ENCODE measurements around the gene SYNPO2. TPM values are rescaled to one million over a fixed set of nuclear protein-coding genes. Genes with fewer than 3 reads are reported as not detected.

The SYNPO2 gene
- total and polyA plus RNA-seq, 2 donors (not counting 1 experiment from before 2014, with no cell fraction given): 0.03 to 0.20 TPM

DNA sequence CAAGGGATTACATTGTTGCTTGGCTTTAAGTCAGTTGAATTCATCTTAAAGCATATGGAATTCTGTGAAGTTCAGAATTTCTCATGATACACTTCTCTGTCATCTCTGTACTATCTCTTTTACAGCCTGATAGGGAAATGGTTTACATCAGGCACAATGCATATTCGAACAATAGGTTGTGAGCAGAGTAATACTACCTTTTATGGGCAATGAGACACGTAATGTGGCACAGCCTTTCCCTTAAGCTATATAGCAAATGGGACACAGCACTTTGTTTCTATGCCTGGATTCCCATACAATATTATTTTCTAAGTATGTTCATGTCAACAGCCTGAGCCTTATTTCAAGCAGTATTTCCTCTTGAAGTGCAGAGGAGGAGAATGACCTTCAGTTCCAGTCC lies 58.4 kb downstream of the SYNPO2 start:
- Mint-ChIP-seq H3K9me3 (ENCODE audit: insufficient read depth) (no peaks in the 10 kb centered on the region), H3K27me3 (peaks cover 26% of the 10 kb centered on the region), H3K27ac (no peak overlapping the region), H3K4me1 (no peaks in the 10 kb centered on the region), H3K4me3 (no peak overlapping the region)
- Histone ChIP-seq H3K4me1 (ENCODE audit: control insufficient read depth in 2 of 2, insufficient read depth in 2 of 2, low read length in 2 of 2) (no peaks in the 10 kb centered on the region), H3K27ac (ENCODE audit: low read length in 2 of 2) (no peak overlapping the region), H3K9me3 (ENCODE audit: control extremely low read depth in 1 of 3, control insufficient read depth in 2 of 3, insufficient read depth in 1 of 3, low read length in 2 of 3) (no peaks in the 10 kb centered on the region), H3K36me3 (replicated peaks in 1 of 2; ENCODE audit: control extremely low read depth in 1 of 2, control insufficient read depth in 1 of 2, extremely low read depth in 1 of 2, insufficient read depth in 2 of 2, low read length in 1 of 2) (no peaks in the 10 kb centered on the region), H4K20me1 (ENCODE audit: control insufficient read depth, insufficient read depth, low read length, poor library complexity, severe bottlenecking) (no peaks in the 10 kb centered on the region), H3K9ac (ENCODE audit: low read length) (no peak overlapping the region), H3K79me2 (ENCODE audit: control insufficient read depth, insufficient read depth, low read length) (no peaks in the 10 kb centered on the region), H3K4me3 (ENCODE audit: control extremely low read depth in 1 of 5, extremely low read depth in 1 of 5, insufficient read depth in 1 of 5, low read depth in 2 of 5, low read length in 4 of 5) (no peak overlapping the region), H3K4me2 (replicated peaks; ENCODE audit: low read depth, low read length, poor library complexity, severe bottlenecking) (no peak overlapping the region), H3K27me3 (replicated peaks in 1 of 4; ENCODE audit: control extremely low read depth in 1 of 4, control insufficient read depth in 3 of 4, insufficient read depth in 4 of 4, low read length in 3 of 4) (no peaks in the 10 kb centered on the region), H2AFZ (ENCODE audit: insufficient read depth, low read depth, low read length, poor library complexity, severe bottlenecking) (no peak overlapping the region)
- POLR2A ChIA-PET: no interaction called here
- intact Hi-C loops (cut with micrococcal nuclease): no loop called here
- CTCF ChIA-PET: no interaction called here
- ATAC-seq (ENCODE audit: low read depth) (no peak), DNase-seq (no peak)
- WGBS (ENCODE audit: insufficient coverage): no CpG with 5 or more reads among the region's 2 CpGs
- TF ChIP-seq CTCF (IDR thresholded peaks at IDR 0.05): no peak
- TF ChIP-seq EZH2 (IDR thresholded peaks at IDR 0.05; ENCODE audit: borderline replicate concordance, insufficient read depth, low read depth, low read length, poor library complexity, severe bottlenecking): no peak

GRCh38 chr4:118948545-118949144 lies 60.0 kb downstream of the SYNPO2 start:
- Mint-ChIP-seq H3K27ac (no peak overlapping the region), H3K27me3 (peaks cover 17% of the 10 kb centered on the region), H3K9me3 (ENCODE audit: insufficient read depth) (no peaks in the 10 kb centered on the region), H3K4me1 (no peaks in the 10 kb centered on the region), H3K4me3 (no peak overlapping the region)
- H4K20me1 ChIP-seq (ENCODE audit: control insufficient read depth, insufficient read depth, low read length, poor library complexity, severe bottlenecking): no peaks in the 10 kb centered on the region
- H3K27me3 ChIP-seq (replicated peaks in 1 of 4; ENCODE audit: control extremely low read depth in 1 of 4, control insufficient read depth in 3 of 4, insufficient read depth in 4 of 4, low read length in 3 of 4): no peaks in the 10 kb centered on the region
- no peaks in the 10 kb centered on the region for H3K9me3 ChIP-seq (ENCODE audit: control extremely low read depth in 1 of 3, control insufficient read depth in 2 of 3, insufficient read depth in 1 of 3, low read length in 2 of 3)
- H3K79me2 ChIP-seq (ENCODE audit: control insufficient read depth, insufficient read depth, low read length): no peaks in the 10 kb centered on the region
- no peaks in the 10 kb centered on the region for H3K36me3 ChIP-seq (replicated peaks in 1 of 2; ENCODE audit: control extremely low read depth in 1 of 2, control insufficient read depth in 1 of 2, extremely low read depth in 1 of 2, insufficient read depth in 2 of 2, low read length in 1 of 2)
- ChIA-PET POLR2A (no interaction called here), CTCF (no interaction called here)
- H3K4me1 ChIP-seq (ENCODE audit: control insufficient read depth in 2 of 2, insufficient read depth in 2 of 2, low read length in 2 of 2): no peaks in the 10 kb centered on the region
- no peak overlapping the region for H3K9ac ChIP-seq (ENCODE audit: low read length)
- H3K4me3 ChIP-seq (ENCODE audit: control extremely low read depth in 1 of 5, extremely low read depth in 1 of 5, insufficient read depth in 1 of 5, low read depth in 2 of 5, low read length in 4 of 5): no peak overlapping the region
- no peak overlapping the region for H3K4me2 ChIP-seq (replicated peaks; ENCODE audit: low read depth, low read length, poor library complexity, severe bottlenecking)
- intact Hi-C loops (cut with micrococcal nuclease): no loop called here
- H2AFZ ChIP-seq (ENCODE audit: insufficient read depth, low read depth, low read length, poor library complexity, severe bottlenecking): no peak overlapping the region
- DNase-seq (no peak), ATAC-seq (ENCODE audit: low read depth) (no peak)
- H3K27ac ChIP-seq (ENCODE audit: low read length in 2 of 2): no peak overlapping the region
- TF ChIP-seq EZH2 (IDR thresholded peaks at IDR 0.05; ENCODE audit: borderline replicate concordance, insufficient read depth, low read depth, low read length, poor library complexity, severe bottlenecking) (no peak), CTCF (IDR thresholded peaks at IDR 0.05) (no peak)
- no CpG with 5 or more reads among the region's 3 CpGs for WGBS (ENCODE audit: insufficient coverage)

Data from B cell (primary cell).